ENCODE measurements around the gene CASK. TPM values are rescaled to one million over a fixed set of nuclear protein-coding genes. Genes with fewer than 3 reads are reported as not detected.

CASK gene
- polyA plus RNA-seq, 3 donors = 5.5 to 8.5 (median 6.9) TPM

- H3K27ac ChIP-seq (ENCODE audit: low read depth, low read length) = no peak overlapping the region
- 36 to 47% (median 37%) methylated on average over 12 of the region's 12 CpGs for WGBS, 3 donors
Measured at GRCh38 chrX:41475591-41476241, 447.6 kb downstream of the CASK start.

- H3K27ac ChIP-seq (ENCODE audit: low read depth, low read length) = no peak overlapping the region
- WGBS, 3 donors = 57 to 94% (median 79%) methylated on average over 5 to 6 of the region's 6 CpGs
Measured at GRCh38 chrX:41475191-41475590, 448.2 kb downstream of the CASK start.

GRCh38 chrX:41474726-41475100 lies 448.6 kb downstream of the CASK start:
- 81 to 90% (median 88%) methylated on average over 4 to 16 of the region's 16 CpGs for WGBS, 3 donors
- no peak overlapping the region for H3K27ac ChIP-seq (ENCODE audit: low read depth, low read length)

GRCh38 chrX:41473936-41474725 lies 449.2 kb downstream of the CASK start:
- WGBS, 3 donors = 87 to 97% (median 93%) methylated on average over 33 to 91 of the region's 91 CpGs

GRCh38 chrX:41472231-41472815 lies 451.0 kb downstream of the CASK start:
- H3K27ac ChIP-seq (ENCODE audit: low read depth, low read length) = no peak overlapping the region
- 96 to 99% (median 98%) methylated on average over 27 to 32 of the region's 32 CpGs for WGBS, 3 donors

More at GRCh38 chrX:41473936-41474725, 449.2 kb downstream of the CASK start:
- no peak overlapping the region for H3K27ac ChIP-seq (ENCODE audit: low read depth, low read length)

- H3K27ac ChIP-seq (ENCODE audit: low read depth, low read length) = no peak overlapping the region
- 57 to 77% (median 62%) methylated on average over 2 of the region's 2 CpGs for WGBS, 3 donors
Measured at GRCh38 chrX:41471786-41472185, 451.6 kb downstream of the CASK start.

GRCh38 chrX:41470706-41471105 lies 452.6 kb downstream of the CASK start:
- H3K27ac ChIP-seq (ENCODE audit: low read depth, low read length) = no peak overlapping the region
- 75 to 96% (median 78%) methylated on average over 6 to 7 of the region's 7 CpGs for WGBS, 3 donors

GRCh38 chrX:41468647-41469323 lies 454.6 kb downstream of the CASK start:
- 58 to 77% (median 73%) methylated on average over 3 of the region's 3 CpGs for WGBS, 3 donors
- H3K27ac ChIP-seq (ENCODE audit: low read depth, low read length) = no peak overlapping the region

Other genes with a start within 250 kb of the CASK start
- gene GPR34, start 234.6 kb downstream of the CASK start, polyA plus RNA-seq = 10 to 100 TPM in 1 of 3 donors, 1 to 10 TPM in 2; 1.7 to 12.7 (median 8.5) TPM
- under 1 TPM in 2 of 3 donors, not detected in 1; 0.03 to 0.06 TPM for gene GPR82, start 199.4 kb downstream of the CASK start, polyA plus RNA-seq

Measured in adipose tissue (tissue), 3 donors.